Right lobe of liver (tissue), 4 donors: ENCODE measurements around the gene WASF3.

Experiments used
- CTCF ChIP-seq, 4 donors: fragments of 200-600 bp in 3 of 4; fragments of 450-650 bp in 1 of 4; IDR thresholded peaks; one replicate each; pipeline versions ENCODE4 v1.5.1 to v1.8.0; 2016 to 2022; ENCODE audit warnings: antibody characterized with exemption in 4 of 4, mild to moderate bottlenecking in 2 of 4
- POLR2A ChIP-seq: fragments of 450-650 bp; IDR thresholded peaks from one replicate; pipeline ENCODE4 v1.6.1; 2017; ENCODE audit warnings: antibody characterized with exemption, mild to moderate bottlenecking
- donor health status: DM: no; HTN: no; CAD: no.
- donor health status: DM: no; HTN: no; CAD: no.
- donor health status: DM: no; HTN: yes; CAD: no.

GRCh38 chr13:26515721-26516120 lies 41.8 kb upstream of the WASF3 start:
- TF ChIP-seq CTCF (IDR thresholded peaks at IDR 0.05) (no peak), POLR2A (no peak)
